Nephron (organoid): ENCODE measurements around the gene POC1A.

ENCODE experiments used
- H3K27ac Mint-ChIP-seq, 3 experiments: 2 replicates each; pipeline ENCODE4 v1.8.0; 2020; ENCODE audit warnings: mixed read lengths in 3 of 3, mild to moderate bottlenecking in 2 of 3, moderate library complexity in 1 of 3
- H3K27me3 Mint-ChIP-seq: 2 replicates; pipeline ENCODE4 v1.8.0; 2021; ENCODE audit warnings: low read depth, mild to moderate bottlenecking, moderate library complexity, mixed read lengths
- H3K36me3 Mint-ChIP-seq: 2 replicates; pipeline ENCODE4 v1.8.0; 2020; ENCODE audit warnings: low read depth, mixed read lengths
- H3K4me1 Mint-ChIP-seq: 2 replicates; pipeline ENCODE4 v1.8.0; 2020; ENCODE audit warnings: mixed read lengths
- H3K4me3 Mint-ChIP-seq, 3 experiments: 2 replicates each; pipeline ENCODE4 v1.8.0; 2020; ENCODE audit warnings: mild to moderate bottlenecking in 3 of 3, mixed read lengths in 3 of 3, moderate library complexity in 2 of 3
- H3K9me3 Mint-ChIP-seq: 2 replicates; pipeline ENCODE4 v1.8.0; 2020; ENCODE audit warnings: mixed read lengths
- CTCF ChIP-seq, 3 experiments: fragments of 200-600 bp; sonication (generic); IDR thresholded peaks; one replicate each; pipeline ENCODE4 v1.5.0; 2021; ENCODE audit warnings: antibody characterized with exemption in 3 of 3; ENCODE audit not compliant: unreplicated experiment in 3 of 3

Gene POC1A

GRCh38 chr3:52119826-52120225 lies 34.4 kb downstream of the POC1A start:
- Mint-ChIP-seq H3K36me3 (peaks cover 7% of the 10 kb centered on the region), H3K27ac (peak overlapping the region in 1 of 3 experiments; percentile 30), H3K4me3 (no peak overlapping the region), H3K27me3 (peaks cover 7% of the 10 kb centered on the region), H3K4me1 (peaks cover 30% of the 10 kb centered on the region), H3K9me3 (no peaks in the 10 kb centered on the region)
- TF ChIP-seq CTCF (IDR thresholded peaks at IDR 0.05; ENCODE audit: unreplicated experiment in 3 of 3) = no peak

- H3K27me3 Mint-ChIP-seq = peaks cover 7% of the 10 kb centered on the region
- H3K36me3 Mint-ChIP-seq = peaks cover 7% of the 10 kb centered on the region
- no peaks in the 10 kb centered on the region for H3K9me3 Mint-ChIP-seq
- no peak overlapping the region for H3K4me3 Mint-ChIP-seq
- no peak for TF ChIP-seq CTCF (IDR thresholded peaks at IDR 0.05; ENCODE audit: unreplicated experiment in 3 of 3)
- H3K4me1 Mint-ChIP-seq = peaks cover 30% of the 10 kb centered on the region
- peak overlapping the region; percentile 5 to 51 (median 30) for H3K27ac Mint-ChIP-seq
Observed at GRCh38 chr3:52119099-52119498, 35.1 kb downstream of the POC1A start.

- Mint-ChIP-seq H3K4me1 (peaks cover 30% of the 10 kb centered on the region), H3K36me3 (peaks cover 7% of the 10 kb centered on the region), H3K9me3 (no peaks in the 10 kb centered on the region), H3K27me3 (peaks cover 7% of the 10 kb centered on the region), H3K27ac (no peak overlapping the region), H3K4me3 (no peak overlapping the region)
- no peak for TF ChIP-seq CTCF (IDR thresholded peaks at IDR 0.05; ENCODE audit: unreplicated experiment in 3 of 3)
Observed at GRCh38 chr3:52118156-52118875, 35.9 kb downstream of the POC1A start.

GRCh38 chr3:52117537-52117936 lies 36.7 kb downstream of the POC1A start:
- Mint-ChIP-seq H3K27ac (no peak overlapping the region), H3K9me3 (no peaks in the 10 kb centered on the region), H3K36me3 (peaks cover 7% of the 10 kb centered on the region), H3K4me1 (peaks cover 22% of the 10 kb centered on the region), H3K4me3 (no peak overlapping the region), H3K27me3 (peaks cover 7% of the 10 kb centered on the region)
- TF ChIP-seq CTCF (IDR thresholded peaks at IDR 0.05; ENCODE audit: unreplicated experiment in 3 of 3) = no peak

GRCh38 chr3:52112056-52112455 lies 42.2 kb downstream of the POC1A start:
- TF ChIP-seq CTCF (IDR thresholded peaks at IDR 0.05; ENCODE audit: unreplicated experiment in 3 of 3) = no peak
- H3K9me3 Mint-ChIP-seq = no peaks in the 10 kb centered on the region
- H3K27me3 Mint-ChIP-seq = peaks cover 5% of the 10 kb centered on the region
- H3K4me1 Mint-ChIP-seq = peaks cover 28% of the 10 kb centered on the region
- peaks cover 4% of the 10 kb centered on the region for H3K36me3 Mint-ChIP-seq
- no peak overlapping the region for H3K4me3 Mint-ChIP-seq
- no peak overlapping the region for H3K27ac Mint-ChIP-seq

- H3K27ac Mint-ChIP-seq = no peak overlapping the region
- peaks cover 4% of the 10 kb centered on the region for H3K36me3 Mint-ChIP-seq
- peaks cover 33% of the 10 kb centered on the region for H3K4me1 Mint-ChIP-seq
- no peak for TF ChIP-seq CTCF (IDR thresholded peaks at IDR 0.05; ENCODE audit: unreplicated experiment in 3 of 3)
- no peak overlapping the region for H3K4me3 Mint-ChIP-seq
- peaks cover 5% of the 10 kb centered on the region for H3K27me3 Mint-ChIP-seq
- H3K9me3 Mint-ChIP-seq = no peaks in the 10 kb centered on the region
Observed at GRCh38 chr3:52110502-52110901, 43.7 kb downstream of the POC1A start.
